ENCODE measurements around the gene ATF5. TPM values are rescaled to one million over a fixed set of nuclear protein-coding genes. Genes with fewer than 3 reads are reported as not detected.

ATF5 gene
- total and polyA plus RNA-seq, 2 of the 13 experiments (the other 11 are each of a cell fraction or from before 2014, with no cell fraction given) = 5.2 to 10.3 TPM

- TF ChIP-seq HNRNPLL (IDR thresholded peaks at IDR 0.05; ENCODE audit: low read depth, low read length, poor library complexity, severe bottlenecking) = peak; percentile 42
- TF ChIP-seq, protein P1, sequence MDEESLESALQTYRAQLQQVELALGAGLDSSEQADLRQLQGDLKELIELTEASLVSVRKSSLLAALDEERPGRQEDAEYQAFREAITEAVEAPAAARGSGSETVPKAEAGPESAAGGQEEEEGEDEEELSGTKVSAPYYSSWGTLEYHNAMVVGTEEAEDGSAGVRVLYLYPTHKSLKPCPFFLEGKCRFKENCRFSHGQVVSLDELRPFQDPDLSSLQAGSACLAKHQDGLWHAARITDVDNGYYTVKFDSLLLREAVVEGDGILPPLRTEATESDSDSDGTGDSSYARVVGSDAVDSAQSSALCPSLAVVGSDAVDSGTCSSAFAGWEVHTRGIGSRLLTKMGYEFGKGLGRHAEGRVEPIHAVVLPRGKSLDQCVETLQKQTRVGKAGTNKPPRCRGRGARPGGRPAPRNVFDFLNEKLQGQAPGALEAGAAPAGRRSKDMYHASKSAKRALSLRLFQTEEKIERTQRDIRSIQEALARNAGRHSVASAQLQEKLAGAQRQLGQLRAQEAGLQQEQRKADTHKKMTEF (CRISPR knock-in tag; IDR thresholded peaks at IDR 0.05) = peak; percentile 38; the same call in 1 of the 2 replicates
Observed at GRCh38 chr19:49937750-49938381, 8.9 kb downstream of the ATF5 start (continued).

- in situ Hi-C loops (cut with HindIII; ENCODE audit: extremely low pct_ligation_motif_present, low pct_unique_long_range_greater_than_20kb) (loop anchor here (5.0 kb wide), 1 partner anchor 39 kb away; no protein-coding TSS in a partner anchor), intact Hi-C loops (cut with micrococcal nuclease; ENCODE audit: unreplicated experiment) (no loop called here)
- Histone ChIP-seq H3K79me2 (ENCODE audit: insufficient read depth, low read length) (no peaks in the 10 kb centered on the region), H3K4me3 (replicated peaks in 1 of 3; ENCODE audit: insufficient read depth in 1 of 3, low read depth in 2 of 3, low read length in 3 of 3) (no peak overlapping the region), H3K9me3 (ENCODE audit: low read length) (no peaks in the 10 kb centered on the region), H3K4me1 (ENCODE audit: insufficient read depth, low read length) (peaks cover 45% of the 10 kb centered on the region), H3K9ac (ENCODE audit: insufficient read depth, low read depth, low read length) (no peak overlapping the region), H3K36me3 (replicated peaks in 1 of 2; ENCODE audit: control insufficient read depth in 1 of 2, insufficient read depth in 2 of 2, low read length in 2 of 2) (no peaks in the 10 kb centered on the region), H3K4me2 (ENCODE audit: low read depth, low read length) (no peak overlapping the region), H4K20me1 (ENCODE audit: insufficient read depth, low read length) (no peaks in the 10 kb centered on the region), H3K27me3 (ENCODE audit: control insufficient read depth in 1 of 2, insufficient read depth in 2 of 2, low read length in 2 of 2) (no peaks in the 10 kb centered on the region), H2AFZ (ENCODE audit: low read length) (no peak overlapping the region), H3K27ac (ENCODE audit: extremely low read length, insufficient read depth, low read length) (no peak overlapping the region)
- WGBS (ENCODE audit: low lambda C conversion rate) = 53% methylated on average over 4 of the region's 4 CpGs
- BruUV-seq (replicated peaks) = no TSS peak
- FAIRE-seq = no peak
- DNase-seq (ENCODE audit: low spot score) = no peak
- no peak for ATAC-seq
- ChIA-PET POLR2A (interaction anchor here (1.7 kb wide), 1 partner anchor 8 kb away, joined by 5 read pairs; no protein-coding TSS in a partner anchor), CTCF (ENCODE audit: low intra/inter-chr PET ratio, low total read pairs) (interaction anchor here (3.2 kb wide), 1 partner anchor 45 kb away, joined by 91 read pairs; no protein-coding TSS in a partner anchor)
- TF ChIP-seq DR1 (CRISPR knock-in tag; IDR thresholded peaks at IDR 0.05) (no peak), AKAP8 (CRISPR knock-in tag; IDR thresholded peaks at IDR 0.05) (no peak)
- TF ChIP-seq, protein P2, sequence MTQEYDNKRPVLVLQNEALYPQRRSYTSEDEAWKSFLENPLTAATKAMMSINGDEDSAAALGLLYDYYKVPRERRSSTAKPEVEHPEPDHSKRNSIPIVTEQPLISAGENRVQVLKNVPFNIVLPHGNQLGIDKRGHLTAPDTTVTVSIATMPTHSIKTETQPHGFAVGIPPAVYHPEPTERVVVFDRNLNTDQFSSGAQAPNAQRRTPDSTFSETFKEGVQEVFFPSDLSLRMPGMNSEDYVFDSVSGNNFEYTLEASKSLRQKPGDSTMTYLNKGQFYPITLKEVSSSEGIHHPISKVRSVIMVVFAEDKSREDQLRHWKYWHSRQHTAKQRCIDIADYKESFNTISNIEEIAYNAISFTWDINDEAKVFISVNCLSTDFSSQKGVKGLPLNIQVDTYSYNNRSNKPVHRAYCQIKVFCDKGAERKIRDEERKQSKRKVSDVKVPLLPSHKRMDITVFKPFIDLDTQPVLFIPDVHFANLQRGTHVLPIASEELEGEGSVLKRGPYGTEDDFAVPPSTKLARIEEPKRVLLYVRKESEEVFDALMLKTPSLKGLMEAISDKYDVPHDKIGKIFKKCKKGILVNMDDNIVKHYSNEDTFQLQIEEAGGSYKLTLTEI (CRISPR knock-in tag; conservative IDR thresholded peaks at IDR 0.05) = no peak
Observed at GRCh38 chr19:49938662-49939061, 9.7 kb downstream of the ATF5 start.
